HG03442 (cell line): ENCODE results near the gene HOXB1.
"Not testable (repeated sequence)": the region's sequence is repeated elsewhere in the genome, so short reads cannot be mapped to it uniquely, and the experiment has no call there.

Source experiments
- ATAC-seq: cut with Tn5 transposase; IDR thresholded peaks from one replicate; pipeline ENCODE4 v1.9.1; 2021; ENCODE audit warnings: mild to moderate bottlenecking, moderate library complexity; ENCODE audit not compliant: unreplicated experiment

HOXB1 gene

DNA sequence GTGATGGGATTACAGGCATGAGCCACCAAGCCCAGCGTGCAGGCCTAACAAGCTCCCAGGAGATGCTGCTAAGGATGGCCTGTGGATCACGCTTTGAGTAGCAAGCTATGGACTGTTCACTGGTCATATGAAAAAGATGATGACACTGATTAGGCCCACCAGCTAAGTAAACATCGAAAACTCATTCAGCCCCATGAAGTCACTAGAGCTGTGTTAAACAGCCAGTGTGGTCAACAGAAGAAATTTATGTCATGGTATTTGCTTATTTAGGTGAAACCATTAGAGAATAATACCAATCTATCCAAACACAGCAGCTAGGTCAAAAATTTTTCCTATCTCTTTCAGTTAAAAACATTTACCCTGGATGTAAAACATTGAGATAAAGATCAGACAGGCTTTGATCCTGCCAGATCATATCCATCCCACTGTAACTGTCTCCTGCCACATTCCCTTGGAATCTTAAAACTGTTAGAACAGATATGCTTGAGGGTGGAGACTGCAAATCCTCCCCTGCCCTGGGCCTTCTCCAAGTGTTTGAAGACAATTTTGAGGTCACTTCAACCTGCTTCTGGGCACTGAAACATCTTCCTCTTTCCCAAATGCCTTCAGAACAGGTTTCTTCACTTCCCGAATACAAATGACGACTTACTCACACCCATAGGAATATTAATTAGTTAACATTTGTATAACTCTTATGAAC lies 30.9 kb downstream of the HOXB1 start:
- no peak for ATAC-seq

DNA sequence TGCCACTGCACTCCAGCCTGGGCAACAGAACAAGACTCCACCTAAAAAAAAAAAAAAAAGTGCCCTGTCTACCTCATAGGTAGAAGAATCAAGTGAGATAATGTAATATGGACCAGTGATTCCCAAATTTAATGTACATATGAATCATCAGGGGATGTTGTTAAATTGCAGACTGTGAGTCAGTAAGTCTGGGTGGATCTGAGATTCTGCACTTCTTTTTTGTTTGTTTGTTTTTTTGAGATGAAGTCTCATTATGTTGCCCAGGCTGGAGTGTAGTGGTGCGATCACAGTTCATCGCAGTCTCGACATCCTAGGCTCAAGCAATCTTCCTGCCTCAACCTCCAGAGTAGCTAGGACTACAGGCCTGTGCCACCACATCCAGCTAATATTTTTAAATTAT lies 31.6 kb downstream of the HOXB1 start:
- no peak for ATAC-seq

DNA sequence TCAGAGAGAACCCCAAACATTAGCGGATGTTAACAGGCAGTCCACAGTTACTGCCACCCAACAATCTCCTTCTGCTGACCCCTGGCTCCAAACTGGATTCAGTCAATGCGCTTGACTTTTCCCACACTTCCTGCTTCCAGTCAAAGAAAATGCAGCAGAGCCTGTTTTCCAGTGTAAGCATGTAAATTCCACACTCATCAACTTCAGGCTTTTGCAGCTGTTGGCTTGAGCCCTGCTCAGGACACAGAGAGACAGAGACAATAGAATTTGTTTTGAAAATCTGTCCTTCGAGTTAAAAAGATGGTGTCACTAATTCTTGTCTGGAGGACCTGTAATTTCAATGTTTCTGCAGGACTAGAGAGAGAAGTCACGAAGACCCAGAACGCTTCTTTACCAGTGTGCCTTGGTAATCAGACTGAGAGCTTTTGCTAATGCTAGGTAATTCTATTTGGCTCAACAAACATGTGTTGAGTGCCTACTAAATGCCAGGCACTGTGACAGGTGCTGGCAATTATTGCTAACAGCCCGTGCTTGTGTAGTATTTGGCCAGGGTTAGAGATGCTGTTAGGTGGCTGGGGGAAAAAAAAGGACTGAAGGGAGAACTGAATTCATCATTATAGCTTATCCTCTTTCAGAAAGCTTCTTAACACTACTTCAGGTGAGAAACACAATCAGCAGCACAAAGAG lies 32.5 kb downstream of the HOXB1 start:
- ATAC-seq, result no peak

DNA sequence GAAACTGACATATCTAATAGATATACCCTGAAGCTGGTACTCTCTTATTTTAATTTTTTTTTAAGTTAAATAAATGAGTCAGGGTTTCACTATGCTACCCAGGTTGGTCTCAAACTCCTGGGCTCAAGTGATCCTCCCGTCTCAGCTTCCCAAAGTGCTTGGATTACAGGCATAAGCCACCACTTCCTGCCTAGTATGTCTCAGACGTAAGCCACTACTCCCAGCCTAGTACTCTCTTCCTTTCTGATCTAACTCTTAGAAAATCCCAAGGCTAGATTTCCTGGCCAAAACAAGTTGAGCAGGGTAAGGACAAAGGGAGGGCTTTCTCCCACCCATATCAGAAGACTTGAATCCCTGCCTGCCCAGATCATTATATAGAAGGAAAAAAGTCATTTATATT lies 33.7 kb downstream of the HOXB1 start:
- no peak for ATAC-seq

DNA sequence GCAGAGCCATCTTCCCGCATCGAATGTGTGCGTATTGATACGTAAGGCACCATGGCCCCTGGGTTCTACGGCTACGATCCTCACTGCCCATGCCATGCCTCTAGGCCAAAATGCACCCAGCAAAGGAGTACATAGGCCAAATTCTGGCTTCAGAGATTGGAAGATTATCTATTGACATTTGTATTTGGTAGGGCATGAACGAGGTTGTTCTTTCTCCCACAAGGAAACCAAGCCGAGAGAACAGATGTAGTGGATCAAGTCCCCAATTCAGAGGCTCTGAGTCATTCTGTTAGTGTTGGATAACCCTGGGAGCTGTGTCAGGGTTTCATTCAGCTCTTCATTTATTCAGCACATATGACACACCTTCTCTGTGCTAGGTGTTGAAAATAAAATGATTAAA lies 36.5 kb downstream of the HOXB1 start:
- no peak for ATAC-seq

DNA sequence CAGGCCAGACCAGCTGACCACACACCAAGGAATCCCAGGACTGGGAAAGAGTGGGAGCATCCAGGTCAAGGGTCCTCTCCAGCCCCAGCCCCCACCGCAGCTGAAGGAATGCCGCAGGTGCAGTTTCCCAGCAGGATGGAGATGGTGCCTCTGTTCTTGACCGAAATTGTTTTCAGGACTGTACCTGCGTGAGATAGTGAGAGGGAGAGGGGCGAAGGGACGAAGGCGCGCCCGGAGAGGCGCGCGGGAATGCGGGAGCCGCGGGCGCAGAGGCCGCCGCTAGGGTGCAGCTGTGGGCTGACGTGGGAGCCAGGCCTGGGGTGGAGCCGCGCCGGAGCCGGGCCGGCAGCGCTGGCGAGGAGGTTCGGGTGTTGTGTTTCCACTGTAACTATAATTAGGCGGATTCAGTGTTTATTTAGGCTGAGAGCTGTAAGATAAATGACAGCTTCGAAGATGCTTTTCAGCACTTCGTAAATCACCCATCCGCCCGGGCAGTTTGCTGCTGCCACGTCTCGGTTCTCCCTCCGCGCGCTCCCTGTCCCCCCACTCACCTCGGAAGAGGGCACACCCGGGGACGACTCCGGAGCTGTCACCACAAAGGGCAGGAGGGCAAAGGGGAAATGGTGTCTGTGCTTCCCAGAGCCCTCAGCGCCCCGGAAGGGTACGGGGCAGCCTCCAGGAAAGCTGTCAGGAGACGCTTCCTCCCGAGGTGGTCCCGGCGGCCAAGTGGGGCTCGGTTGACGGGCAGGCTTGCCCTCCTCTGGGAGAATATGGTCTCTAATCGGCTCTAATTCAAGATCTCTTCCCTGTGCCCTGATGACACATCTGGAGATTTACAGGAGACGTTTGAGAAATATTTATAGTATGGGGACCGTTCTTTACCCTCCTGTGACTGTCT lies 38.2 kb downstream of the HOXB1 start:
- ATAC-seq, result no peak

DNA sequence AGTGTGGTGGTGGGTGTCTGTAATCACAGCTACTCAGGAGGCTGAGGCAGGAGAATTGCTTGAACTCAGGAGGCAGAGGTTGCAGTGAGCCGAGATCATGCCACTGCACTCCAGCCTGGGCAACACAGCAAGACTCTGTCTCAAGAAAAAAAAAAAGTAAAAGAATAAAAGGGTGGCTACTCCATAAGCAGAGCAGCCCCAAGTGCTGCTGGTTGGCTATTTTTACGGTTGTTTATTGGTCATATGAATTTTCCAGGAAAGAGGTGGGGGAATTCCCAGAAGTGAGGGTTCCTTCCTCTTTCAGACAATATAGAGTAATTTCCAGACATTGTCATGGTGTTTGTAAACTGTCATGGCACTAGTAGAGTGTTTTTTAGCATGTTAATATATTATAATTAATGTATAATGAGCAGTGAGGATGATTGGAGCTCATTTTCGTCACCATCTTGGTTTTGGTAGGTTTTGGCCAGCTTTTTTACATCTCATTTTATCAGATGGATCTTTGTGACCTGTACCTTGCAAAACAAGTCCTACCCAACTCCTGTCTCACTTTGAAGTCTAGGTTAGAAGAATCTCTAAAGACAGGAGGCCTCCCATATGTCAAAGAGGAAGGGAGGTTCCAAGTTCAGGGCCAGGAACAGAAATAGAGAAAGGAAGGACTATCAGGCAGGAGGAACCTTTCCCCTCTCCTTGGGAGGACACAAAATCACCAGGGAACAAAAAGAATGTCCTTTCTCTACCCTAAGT lies 39.1 kb downstream of the HOXB1 start:
- no peak for ATAC-seq

DNA sequence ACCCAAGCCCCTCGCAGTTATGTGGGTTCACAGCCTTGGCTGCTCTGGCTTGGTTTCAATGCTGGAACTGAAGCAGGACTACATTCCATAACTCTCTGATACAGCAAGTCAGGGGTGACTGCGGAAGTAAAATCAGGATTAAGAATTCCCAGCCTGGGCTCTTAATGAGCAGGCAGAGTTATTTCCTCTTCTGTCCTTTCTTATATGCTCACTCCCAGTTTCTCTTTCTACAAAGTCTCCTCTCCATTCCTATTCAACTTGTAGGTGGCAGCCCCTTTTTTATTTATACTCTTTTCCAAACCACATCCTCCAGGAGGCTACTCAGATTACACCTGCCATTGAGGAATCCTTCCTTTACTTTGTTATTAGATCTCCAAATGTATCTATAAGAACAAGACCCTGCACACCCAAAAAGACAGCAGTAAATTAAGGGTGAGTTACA lies 40.3 kb downstream of the HOXB1 start:
- ATAC-seq, result no peak

DNA sequence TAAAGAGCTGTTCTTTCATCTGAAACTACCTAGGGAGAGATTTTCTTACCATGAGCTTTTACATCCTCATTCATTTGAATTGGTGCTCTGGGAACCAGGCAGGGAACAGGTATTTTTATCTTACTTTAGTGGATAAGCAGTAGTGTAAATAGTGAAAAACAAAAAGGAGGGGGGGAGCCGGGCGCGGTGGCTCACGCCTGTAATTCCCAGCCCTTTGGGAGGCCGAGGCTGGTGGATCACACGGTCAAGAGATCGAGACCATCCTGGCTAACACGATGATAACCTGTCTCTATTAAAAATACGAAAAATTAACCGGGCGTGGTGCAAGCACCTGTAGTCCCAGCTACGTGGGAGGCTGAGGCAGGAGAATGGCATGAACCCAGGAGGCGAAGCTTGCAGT lies 41.0 kb downstream of the HOXB1 start:
- ATAC-seq, result no peak

DNA sequence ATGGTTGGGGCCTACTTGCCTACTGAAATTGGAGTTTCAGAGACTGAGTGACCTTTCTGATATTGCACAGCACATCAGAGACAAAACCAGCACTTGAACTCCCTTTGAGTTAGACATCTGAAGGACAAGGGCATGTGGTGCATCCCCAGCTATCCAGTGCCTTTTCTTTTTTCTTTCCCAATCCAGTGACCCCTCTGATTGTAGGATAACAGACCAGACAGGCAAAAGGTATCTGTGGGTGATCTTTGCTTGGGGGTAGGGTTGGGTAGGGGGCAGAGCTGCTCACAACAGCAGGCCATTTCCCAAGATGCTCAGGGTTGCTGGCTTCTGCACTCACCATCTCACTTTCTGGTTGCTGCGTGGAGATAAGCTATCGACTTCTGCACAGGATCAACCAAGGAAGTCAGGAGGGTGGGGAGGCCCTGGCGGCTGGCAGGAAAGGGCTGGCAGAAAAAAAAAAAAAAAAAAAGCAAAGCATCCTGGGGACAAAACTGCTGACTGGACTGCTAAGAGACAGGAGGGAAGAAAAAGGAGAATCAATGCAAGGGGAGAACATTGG lies 42.2 kb downstream of the HOXB1 start:
- ATAC-seq, result no peak

DNA sequence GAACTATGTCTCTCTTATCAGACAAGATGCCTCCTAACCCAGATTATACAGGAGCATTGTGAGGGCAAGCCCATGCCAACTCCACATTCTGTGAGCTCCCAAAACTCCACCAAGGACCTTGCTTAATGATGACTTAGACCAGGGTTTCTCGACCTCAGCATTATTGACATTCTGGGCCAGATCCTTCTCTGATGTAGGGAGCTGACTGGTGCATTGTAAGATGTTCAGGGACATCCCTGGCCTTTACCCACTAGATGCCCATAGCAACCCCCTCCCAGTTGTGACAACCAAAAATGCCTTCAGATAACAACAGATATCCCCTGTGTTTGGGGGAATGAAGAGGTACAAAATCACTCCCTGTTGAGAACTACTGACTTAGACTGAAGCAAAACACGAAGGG lies 43.6 kb downstream of the HOXB1 start:
- no peak for ATAC-seq

DNA sequence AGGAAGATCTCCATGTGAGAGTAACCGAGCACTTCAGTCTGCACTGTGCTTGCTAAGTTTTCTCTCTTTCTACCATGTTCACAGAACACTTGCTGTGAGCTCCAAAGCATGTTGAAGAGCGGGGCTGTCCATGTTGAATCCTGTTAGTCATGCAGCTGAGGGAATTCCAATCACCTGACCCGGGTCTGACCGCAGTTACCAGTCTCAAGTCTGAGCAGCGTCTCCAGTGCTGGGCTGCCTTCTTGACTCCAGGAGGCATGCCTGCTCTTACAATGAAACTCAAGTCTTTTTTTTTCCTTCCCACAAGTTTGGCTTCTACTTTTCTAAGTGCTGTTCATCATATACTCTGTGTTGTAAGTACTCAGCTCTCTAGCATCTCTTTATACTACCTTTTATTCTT lies 44.3 kb downstream of the HOXB1 start:
- no peak for ATAC-seq

DNA sequence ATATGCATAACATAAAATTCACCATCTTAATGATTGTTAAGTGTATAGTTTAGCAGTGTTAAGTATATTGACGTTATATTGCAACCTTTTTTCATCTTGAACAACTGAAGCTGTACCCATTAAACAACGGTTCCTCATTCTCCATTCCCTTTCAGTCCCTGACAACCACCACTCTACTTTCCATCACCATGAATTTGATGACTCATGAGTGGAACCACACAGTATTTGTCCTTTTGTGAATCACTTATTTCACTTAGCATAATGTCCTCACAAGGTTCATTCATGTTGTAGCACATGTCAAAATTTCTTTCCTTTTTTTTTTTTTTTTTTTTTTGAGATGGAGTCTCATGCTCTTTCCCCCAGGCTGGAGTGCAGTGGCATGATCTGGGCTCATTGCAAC lies 46.0 kb downstream of the HOXB1 start:
- ATAC-seq, result no peak

DNA sequence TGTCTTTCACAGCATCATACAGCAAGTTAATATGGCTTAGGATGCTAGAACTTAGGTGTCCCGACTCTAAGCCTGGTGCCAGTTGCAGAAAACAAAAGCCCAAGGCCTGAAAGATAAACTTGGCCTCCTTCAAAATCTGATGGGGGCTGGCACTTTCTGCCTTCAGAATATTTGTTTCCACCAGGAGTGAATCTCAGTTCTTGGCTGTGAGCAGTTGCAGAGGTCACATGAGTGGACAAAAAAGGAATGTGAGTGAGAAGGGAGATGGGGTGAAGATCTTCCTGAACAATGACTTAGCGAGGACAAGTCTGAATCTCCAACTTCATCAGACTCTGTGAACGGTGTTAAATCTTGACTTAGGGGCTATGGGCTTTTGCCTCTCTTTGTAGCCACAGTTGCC lies 46.6 kb downstream of the HOXB1 start:
- no peak for ATAC-seq

DNA sequence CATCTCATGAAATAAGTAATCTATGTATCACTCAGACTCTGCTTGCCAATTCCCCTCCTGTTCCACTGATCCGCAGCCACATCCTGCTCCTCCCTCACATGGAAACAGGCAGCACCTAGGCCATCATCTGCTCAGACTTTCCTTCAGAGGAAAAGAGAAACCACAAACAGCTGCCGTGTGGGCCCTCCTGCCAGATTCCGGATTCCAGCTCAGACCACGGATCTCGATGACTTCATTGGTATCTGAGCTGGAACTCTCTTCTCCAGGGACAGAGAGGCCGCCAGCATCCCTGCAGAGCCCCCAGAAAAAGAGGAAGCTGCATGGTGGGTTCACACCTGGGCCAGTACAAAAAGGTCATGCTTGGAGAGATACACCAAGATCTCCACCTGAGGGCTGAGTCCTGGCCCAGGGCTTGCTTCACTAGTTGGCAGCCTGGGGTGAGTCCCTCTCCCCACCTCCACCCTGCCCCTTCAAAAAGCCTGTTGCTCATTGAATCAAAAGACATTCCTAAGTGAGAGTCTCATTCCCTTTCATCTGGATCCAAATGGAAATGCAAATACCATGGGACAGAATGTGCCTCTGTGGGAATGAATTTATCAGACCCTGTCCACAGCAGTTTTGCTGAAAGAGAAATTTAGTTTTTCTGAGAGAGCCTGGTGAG lies 47.2 kb downstream of the HOXB1 start:
- no peak for ATAC-seq

DNA sequence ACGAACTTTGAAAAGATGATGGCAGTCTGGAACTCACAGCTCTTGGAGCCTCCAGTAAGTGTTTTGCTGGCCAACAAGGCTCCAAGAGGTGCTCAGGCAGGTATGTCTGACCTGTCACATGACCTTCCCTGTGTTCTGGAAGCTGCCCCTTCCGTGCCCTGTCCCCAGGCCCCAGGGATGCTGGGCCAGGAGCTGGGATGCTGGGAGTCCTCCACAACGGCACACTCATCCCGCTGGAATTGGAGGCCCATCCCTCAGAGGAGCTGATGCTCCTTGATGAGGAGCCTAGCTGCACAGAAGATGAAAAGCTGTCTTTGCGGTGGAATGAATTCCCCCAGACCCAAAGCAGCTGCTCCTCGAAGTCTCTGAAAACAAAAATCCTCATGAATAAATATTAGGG lies 47.8 kb downstream of the HOXB1 start:
- no peak for ATAC-seq

DNA sequence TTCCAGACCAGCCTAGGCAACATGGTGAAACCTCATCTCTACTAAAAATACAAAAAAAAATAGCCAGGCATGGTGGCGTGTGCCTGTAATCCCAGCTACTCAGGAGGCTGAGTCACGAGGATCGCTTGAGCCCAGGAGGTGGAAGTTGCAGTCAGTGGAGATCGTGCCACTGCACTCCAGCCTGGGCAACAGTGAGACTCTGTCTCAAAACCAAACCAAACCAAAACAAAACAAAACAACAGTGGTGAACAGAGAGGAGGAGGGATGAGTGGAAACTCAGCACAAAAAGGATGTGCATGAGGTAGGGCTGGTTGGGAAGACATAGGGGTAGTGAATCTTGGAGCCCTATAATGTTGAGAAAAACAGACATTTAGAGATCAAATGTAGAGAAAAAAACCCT lies 48.5 kb downstream of the HOXB1 start:
- not testable (repeated sequence) for ATAC-seq

DNA sequence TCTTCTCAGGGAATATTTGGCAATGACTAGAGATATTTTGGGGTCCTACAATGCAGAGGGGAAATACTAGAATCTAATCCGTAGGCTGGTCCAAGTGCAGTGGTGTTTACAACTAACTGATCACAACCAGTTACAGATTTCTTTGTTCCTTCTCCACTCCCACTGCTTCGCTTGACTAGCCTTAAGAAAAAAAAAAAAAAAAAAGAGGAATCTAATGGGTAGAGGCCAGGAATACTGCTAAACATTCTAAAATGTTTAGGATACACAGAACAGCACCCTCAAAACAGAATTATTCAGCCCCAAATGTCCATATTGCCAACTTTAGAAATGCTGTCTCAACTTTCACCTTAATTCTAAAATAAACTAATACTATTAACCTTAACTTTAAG lies 51.8 kb downstream of the HOXB1 start:
- ATAC-seq, result no peak
